ENCODE measurements around the gene CHMP5. TPM values are rescaled to one million over a fixed set of nuclear protein-coding genes. Genes with fewer than 3 reads are reported as not detected.

Gene CHMP5
- total RNA-seq, 4 donors from 2014 or later, result 48.0 to 77.2 (median 65.2) TPM

- peaks cover 27 to 73% (median 52%) of the 10 kb centered on the region in 4 donors for H3K36me3 ChIP-seq
- intact Hi-C loops (cut with DNase I), result no loop called here
- TF ChIP-seq CTCF (IDR thresholded peaks at IDR 0.05) (no peak), POLR2A (IDR thresholded peaks at IDR 0.05; ENCODE audit: low read depth) (no peak), EP300 (IDR thresholded peaks at IDR 0.05) (no peak), POLR2AphosphoS5 (IDR thresholded peaks at IDR 0.05) (no peak)
- H3K4me3 ChIP-seq, result no peak overlapping the region
- no peaks in the 10 kb centered on the region for H3K4me1 ChIP-seq
- 82% methylated on average over 1 of the region's 1 CpG for WGBS
- no peaks in the 10 kb centered on the region for H3K9me3 ChIP-seq
- H3K27ac ChIP-seq (replicated peaks in 1 of 4), result no peak overlapping the region
- no peaks in the 10 kb centered on the region for H3K27me3 ChIP-seq
- peak; percentile 81 for DNase-seq (ENCODE audit: extremely low spot score)
Observed at GRCh38 chr9:33250458-33250995, 14.3 kb upstream of the CHMP5 start.

DNA sequence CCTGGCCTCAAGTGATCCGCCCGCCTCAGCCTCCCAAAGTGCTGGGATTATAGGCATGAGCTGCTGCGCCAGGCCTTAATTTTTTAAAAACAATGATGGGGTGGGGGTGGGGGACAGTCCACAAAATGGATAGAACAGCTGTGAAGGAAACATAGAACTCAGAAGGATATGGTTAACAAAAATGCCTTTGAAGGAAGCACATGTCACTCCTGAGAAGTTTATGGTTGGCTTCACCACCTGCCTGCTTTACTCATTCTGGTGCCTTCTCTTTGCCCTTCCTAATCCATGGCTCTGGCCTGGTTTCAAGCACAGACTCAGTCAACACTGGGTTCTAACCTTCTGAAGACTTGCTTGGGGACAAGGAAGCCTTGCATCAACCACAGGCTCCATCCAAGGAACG lies 10.6 kb upstream of the CHMP5 start:
- H3K36me3 ChIP-seq, result peaks cover 64 to 96% (median 81%) of the 10 kb centered on the region in 4 donors
- WGBS, result 98% methylated on average over 4 of the region's 4 CpGs
- no peaks in the 10 kb centered on the region for H3K4me1 ChIP-seq
- intact Hi-C loops (cut with DNase I), result no loop called here
- DNase-seq (ENCODE audit: extremely low spot score), result no peak
- H3K4me3 ChIP-seq, result no peak overlapping the region
- TF ChIP-seq EP300 (IDR thresholded peaks at IDR 0.05), result no peak
- no peak for TF ChIP-seq POLR2A (IDR thresholded peaks at IDR 0.05; ENCODE audit: low read depth)
- TF ChIP-seq CTCF (IDR thresholded peaks at IDR 0.05), result no peak
- TF ChIP-seq POLR2AphosphoS5 (IDR thresholded peaks at IDR 0.05), result no peak
- H3K9me3 ChIP-seq, result no peaks in the 10 kb centered on the region
- H3K27me3 ChIP-seq, result no peaks in the 10 kb centered on the region
- H3K27ac ChIP-seq (replicated peaks in 1 of 4), result no peak overlapping the region

DNA sequence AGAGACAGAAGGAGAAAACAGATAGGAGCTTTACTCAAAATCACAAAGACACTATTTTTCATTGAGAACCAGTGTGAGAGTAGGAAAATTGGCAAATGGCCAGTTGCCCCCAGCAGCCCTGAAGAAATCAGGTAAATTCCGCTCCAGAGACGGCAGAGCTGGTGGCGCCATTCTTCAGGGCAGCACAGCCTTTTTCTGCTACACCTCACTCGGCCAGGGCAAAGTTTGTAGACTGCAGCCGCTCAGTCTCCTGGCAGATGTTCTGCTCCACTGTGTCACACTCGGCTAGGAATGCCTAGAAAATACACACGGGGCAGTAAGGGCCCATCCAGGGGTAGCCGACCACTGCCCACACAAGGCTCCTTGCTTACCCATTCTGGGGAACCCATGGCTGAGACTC lies 9.8 kb upstream of the CHMP5 start:
- DNase-seq (ENCODE audit: extremely low spot score), result no peak
- TF ChIP-seq EP300 (IDR thresholded peaks at IDR 0.05) (no peak), POLR2A (IDR thresholded peaks at IDR 0.05; ENCODE audit: low read depth) (no peak), CTCF (IDR thresholded peaks at IDR 0.05) (no peak), POLR2AphosphoS5 (IDR thresholded peaks at IDR 0.05) (no peak)
- intact Hi-C loops (cut with DNase I), result no loop called here
- Histone ChIP-seq H3K27me3 (no peaks in the 10 kb centered on the region), H3K4me3 (no peak overlapping the region), H3K4me1 (no peaks in the 10 kb centered on the region), H3K9me3 (no peaks in the 10 kb centered on the region), H3K27ac (replicated peaks in 1 of 4) (no peak overlapping the region), H3K36me3 (peaks cover 72 to 98% (median 89%) of the 10 kb centered on the region in 4 donors)
- WGBS, result 94% methylated on average over 8 of the region's 8 CpGs

- Histone ChIP-seq H3K4me1 (no peaks in the 10 kb centered on the region), H3K9me3 (no peaks in the 10 kb centered on the region), H3K4me3 (no peak overlapping the region), H3K27ac (replicated peaks in 1 of 4) (no peak overlapping the region), H3K27me3 (no peaks in the 10 kb centered on the region), H3K36me3 (peaks cover 76 to 98% (median 92%) of the 10 kb centered on the region in 4 donors)
- 89% methylated on average over 4 of the region's 4 CpGs for WGBS
- intact Hi-C loops (cut with DNase I), result no loop called here
- TF ChIP-seq POLR2A (IDR thresholded peaks at IDR 0.05; ENCODE audit: low read depth), result no peak
- no peak for TF ChIP-seq EP300 (IDR thresholded peaks at IDR 0.05)
- TF ChIP-seq POLR2AphosphoS5 (IDR thresholded peaks at IDR 0.05), result no peak
- no peak for TF ChIP-seq CTCF (IDR thresholded peaks at IDR 0.05)
- no peak for DNase-seq (ENCODE audit: extremely low spot score)
Observed at GRCh38 chr9:33255471-33255870, 9.4 kb upstream of the CHMP5 start.

GRCh38 chr9:33256236-33256635 lies 8.6 kb upstream of the CHMP5 start:
- DNase-seq (ENCODE audit: extremely low spot score), result no peak
- Histone ChIP-seq H3K9me3 (no peaks in the 10 kb centered on the region), H3K27me3 (no peaks in the 10 kb centered on the region), H3K36me3 (peaks cover 77 to 100% (median 95%) of the 10 kb centered on the region in 4 donors), H3K27ac (replicated peaks in 1 of 4) (no peak overlapping the region), H3K4me1 (no peaks in the 10 kb centered on the region), H3K4me3 (no peak overlapping the region)
- no peak for TF ChIP-seq CTCF (IDR thresholded peaks at IDR 0.05)
- no peak for TF ChIP-seq POLR2AphosphoS5 (IDR thresholded peaks at IDR 0.05)
- WGBS, result 79% methylated on average over 2 of the region's 2 CpGs
- intact Hi-C loops (cut with DNase I), result no loop called here

Data from esophagus muscularis mucosa (tissue), 4 donors.